GM21737 (cell line): Measurements from ENCODE around the gene DCTN1.

ENCODE experiments used
- ATAC-seq: cut with Tn5 transposase; IDR thresholded peaks from one replicate; pipeline ENCODE4 v1.9.1; 2021; ENCODE audit warnings: mild to moderate bottlenecking, moderate library complexity; ENCODE audit not compliant: unreplicated experiment

Gene DCTN1

DNA sequence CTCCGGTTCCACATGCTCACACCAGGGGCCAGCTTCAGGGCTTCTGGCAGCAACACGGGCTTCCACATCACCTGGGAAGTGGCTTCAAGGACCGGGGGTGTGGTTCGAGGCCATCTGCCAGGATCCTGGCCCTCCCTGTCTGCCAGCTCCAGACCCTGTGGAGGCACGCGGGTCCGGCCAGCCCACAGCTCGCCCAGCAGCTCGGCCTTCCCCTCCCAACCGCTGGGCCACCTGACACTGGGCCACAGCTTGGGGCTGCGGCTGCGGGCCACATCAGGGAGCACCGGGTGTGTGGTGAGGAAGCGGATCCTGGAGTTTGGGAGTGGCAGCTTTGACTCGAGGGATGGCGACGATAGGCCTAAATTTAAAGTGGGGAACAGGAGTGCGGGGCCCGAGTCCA, 34.3 kb upstream of the DCTN1 start:
- no peak for ATAC-seq

DNA sequence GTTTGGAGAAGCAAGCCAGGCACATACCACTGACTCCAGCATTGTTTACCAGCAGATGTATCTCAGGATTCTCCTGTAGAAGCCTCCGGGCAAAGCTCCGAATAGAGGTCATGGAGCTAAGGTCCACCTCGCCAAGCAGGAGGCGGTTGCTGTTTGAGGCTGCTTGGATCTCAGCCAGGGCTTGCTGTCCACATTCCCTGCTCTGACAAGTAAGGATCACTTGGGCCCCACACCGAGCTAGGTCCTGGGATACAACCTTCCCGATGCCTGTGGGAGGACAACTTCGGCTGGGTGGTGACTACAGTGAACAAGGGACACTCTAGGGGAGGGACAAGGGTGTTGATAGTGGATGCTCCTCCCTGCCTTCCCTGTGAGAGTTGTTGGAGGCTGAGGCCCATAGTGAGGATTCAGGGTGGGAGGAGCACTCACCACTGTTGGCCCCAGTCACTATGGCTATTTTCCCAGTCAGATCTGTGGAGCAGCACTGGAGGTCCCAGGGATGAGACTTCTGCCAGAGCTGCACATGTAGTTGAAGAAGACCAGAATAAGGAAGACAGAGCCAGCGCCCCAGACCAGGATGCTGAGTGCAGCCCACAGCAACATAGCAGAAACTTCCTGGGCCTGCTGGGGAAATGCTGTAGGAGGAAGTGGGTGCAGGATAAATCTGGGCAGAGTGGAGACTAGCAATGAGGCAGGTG, 33.0 kb upstream of the DCTN1 start:
- no peak for ATAC-seq

DNA sequence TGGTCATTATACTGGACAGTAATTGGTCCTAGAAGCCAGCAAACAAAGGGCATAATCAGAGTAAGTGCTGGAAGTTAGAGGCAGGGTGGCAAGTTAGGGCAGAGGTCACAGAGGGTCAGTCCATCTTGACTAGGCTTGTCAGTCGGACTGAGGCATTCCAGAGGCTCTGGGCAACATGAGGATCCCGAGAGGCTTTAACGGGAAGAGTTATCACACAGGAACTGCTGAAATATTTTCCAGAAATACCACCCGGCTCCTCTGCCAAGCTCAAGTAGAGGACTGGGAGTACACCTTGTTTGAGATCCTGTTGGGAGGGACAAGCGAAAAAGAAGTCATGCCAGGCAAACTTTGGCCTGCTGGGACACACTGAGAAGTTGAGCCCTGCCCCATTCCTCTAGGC, 27.6 kb upstream of the DCTN1 start:
- no peak for ATAC-seq

DNA sequence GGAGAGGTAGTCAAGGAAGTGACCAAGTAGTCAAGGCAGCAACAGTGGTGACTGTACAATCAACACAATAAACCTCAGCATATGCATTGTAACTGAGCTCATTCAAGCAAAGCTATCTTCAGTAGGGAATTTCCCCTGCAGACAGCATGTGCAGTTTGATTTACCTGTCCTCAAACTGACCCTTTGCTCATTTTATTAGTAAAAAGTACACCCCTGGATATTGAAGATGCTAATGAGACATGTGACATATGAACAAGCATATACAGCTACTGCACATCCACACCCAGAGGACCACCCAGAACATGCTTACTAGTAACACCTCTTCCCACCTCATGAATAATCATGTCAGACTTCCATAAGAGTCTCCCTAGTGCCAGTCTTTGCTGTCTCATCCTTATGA, 25.9 kb upstream of the DCTN1 start:
- ATAC-seq = peak; percentile 62

DNA sequence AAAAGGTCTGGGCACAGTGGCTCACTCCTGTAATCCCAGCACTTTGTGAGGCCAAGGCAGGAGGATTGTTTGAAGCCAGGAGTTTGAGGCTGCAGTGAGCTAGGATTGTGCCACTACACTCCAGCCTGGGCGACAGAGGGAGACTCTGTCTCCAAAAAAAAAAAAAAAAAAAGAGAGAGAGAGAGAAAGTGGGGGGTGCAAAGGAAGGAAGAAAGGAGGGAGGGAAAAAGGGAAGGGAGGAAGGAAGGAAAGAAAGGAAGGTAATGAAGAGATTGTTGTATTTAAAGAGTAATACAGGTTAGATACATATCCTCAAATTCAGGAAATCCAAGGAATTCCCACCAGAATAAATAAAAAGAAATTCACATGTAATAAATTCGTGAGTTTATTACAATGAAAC, 21.8 kb upstream of the DCTN1 start:
- no peak for ATAC-seq

DNA sequence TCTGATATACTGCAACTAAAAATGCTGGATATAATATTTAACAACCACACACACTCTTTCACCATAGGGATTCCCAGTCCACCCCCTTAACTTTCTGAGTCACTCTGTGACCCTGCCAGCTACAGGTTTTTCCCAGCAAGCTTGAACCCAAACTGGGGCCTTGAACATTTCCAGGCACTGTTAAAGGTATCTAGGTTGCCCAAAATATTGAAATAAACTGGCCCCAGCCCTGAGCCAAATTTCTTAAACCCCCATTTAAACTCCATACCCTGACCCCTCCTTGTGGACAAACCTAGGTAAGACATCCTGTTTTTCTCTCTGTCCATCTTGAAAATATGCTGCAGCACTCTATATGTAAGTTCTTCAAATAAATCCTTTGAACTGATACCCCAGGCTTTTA, 19.7 kb upstream of the DCTN1 start:
- ATAC-seq = no peak

DNA sequence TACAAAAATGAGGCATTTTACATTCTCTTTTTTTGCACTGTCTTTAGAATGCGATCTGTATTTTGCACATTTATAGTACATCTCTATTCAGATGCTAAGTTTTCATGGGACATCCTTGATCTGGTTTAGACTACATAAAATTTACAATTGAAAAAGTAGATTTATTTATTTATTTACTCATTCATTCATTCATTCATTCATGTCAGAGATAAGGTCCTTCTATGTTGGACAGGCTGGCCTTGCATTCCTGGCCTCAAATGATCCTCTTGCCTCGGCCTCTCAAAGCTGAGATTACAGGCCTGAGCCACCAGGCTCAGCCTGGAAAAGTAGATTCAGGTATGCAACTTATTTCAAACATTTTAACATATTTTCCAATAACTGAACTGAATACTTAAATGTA, 16.0 kb upstream of the DCTN1 start:
- ATAC-seq = no peak

DNA sequence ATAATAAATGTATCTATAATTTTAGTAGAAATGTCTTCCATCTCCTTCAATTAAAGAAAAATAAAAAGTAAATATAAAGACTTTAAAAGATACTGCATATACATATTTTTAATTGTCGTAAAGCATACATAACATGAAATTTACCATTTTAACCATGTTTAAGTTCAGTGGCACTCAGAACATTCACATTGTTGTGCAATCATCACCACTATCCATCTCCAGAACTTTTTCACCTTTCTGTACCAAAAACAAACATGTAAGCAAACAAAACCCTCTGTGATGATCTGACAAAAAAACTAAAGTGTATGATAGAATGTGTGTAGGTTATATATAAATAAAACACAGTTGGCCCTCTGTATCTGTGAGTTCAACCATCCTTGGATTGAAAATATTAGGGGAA, 13.4 kb upstream of the DCTN1 start:
- ATAC-seq = no peak

DNA sequence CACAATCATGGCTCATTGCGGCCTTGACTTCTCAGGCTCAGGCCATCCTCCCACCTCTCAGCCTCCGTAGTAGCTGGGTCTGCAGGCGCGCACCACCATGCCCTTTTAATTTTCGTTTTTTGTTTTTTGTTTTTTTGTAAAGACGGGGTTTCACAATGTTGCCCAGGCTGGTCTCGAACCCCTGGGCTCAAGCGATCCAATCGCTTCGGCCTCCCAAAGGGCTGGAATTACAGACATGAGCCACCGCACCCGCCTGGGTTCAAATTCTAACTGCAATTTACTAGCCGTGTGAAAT, 12.3 kb upstream of the DCTN1 start:
- ATAC-seq = no peak

DNA sequence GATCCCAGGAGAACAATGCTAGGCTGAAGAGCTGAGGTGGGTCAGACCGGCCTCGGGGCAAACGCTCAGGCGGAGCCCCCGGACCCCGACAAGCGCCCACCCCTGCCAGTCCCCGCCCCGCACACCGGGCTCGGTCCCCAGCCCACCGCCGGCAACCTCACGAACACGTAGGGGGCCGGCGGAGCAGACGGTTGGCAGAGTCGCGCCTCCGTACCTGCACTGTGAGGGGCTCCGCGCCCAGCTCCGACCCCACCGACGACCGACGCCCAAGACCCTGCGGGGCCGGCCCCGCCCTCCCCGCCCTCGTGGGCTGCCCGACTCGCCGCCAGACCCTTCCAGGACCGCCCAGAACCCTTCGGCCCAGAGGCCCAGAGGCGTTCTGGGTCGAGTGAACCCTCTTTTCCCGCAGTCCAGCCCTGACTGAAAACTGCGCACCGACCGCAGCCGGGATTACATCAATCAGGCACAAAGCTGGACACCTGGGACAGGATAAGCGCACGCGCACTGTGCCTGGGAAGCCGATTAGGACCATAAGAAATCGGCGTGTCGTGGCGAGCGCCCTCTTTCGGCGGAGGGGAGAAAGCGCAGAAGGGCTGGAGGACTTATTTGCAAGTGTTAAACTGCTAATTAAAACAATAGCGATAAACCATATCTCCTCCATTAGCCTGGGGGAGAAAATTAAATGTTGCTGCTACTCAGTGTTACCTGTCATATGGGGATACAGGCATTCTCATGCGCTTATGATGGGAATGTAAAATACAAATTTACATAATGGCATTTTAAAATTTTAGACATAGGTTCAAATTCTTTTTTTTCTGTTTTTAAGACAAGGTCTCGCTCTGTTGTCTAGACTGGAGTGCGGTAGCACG, 11.7 kb upstream of the DCTN1 start:
- ATAC-seq = peak; percentile 74

DNA sequence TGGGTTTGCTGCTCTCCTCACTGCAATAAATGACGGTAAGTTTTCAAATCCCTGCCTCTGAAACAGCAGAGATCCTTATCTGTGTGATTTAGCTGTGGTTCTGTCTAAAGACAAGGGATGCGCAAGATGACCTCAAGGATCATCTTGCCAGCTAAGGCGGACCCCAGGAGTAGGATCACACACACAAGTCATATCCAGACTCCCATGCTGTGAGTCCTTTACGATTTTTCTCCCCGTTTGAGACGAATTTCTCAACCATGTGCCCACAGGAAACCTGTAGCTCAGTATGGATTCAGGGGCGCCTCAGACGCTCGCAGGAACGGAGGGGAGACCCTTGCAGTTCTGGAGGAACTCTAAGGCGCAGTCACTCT, 11.1 kb upstream of the DCTN1 start:
- ATAC-seq = no peak

DNA sequence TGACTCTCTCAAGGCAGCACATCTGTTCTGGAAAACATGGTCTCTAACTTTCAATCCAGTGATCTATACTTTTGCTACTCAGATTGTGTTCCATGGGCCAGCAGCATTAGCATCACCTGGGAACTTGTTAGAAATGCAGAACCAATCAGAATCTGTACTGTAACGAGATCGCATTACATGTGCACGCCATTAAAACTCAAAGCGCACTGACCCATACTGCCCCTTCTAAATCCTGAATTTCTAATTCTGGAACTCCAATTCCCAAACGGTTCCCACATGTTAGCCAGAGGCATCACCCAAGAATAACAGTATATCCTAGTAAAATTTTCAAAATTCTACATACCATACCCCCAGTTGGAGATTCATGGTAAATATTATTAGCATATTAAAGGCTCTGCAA, 10.5 kb upstream of the DCTN1 start:
- no peak for ATAC-seq

DNA sequence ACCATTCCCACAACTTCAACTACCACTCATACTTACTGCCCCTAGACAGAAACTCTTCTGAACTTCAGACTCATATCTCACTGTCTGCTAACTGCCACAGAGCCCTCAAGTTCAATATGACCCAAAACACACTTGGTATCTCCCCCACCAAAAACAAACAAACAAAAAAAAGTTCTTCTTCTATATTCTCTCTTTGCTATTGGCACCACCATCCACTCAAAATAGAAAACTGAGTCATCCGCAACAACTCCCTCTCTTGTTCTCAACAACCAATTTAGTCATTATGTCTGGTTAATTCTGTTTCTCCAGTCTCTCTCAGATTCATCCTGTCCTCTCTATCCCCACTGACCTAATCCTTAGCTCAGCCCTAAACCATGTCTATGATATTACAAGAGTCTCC, 7.2 kb upstream of the DCTN1 start:
- ATAC-seq = no peak

DNA sequence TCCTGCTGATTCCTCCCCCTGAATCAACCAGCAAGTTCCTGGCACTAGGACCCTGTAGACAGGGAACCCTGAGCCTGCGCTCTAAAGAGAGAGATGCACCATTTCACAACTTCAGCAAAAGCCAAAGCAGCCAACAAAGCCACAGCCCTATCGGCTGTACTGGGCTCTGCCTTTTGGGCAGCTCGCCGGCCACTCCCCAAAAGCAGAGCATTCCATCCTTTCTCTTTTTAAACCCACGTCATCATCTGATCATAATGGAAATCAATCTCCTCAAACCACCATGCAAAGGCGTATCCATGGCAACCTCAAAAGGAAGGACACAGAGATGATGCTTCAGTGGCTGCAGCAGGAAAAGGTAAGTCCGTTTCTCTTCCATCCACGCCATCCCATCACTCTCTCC, 5.3 kb upstream of the DCTN1 start:
- ATAC-seq = no peak

DNA sequence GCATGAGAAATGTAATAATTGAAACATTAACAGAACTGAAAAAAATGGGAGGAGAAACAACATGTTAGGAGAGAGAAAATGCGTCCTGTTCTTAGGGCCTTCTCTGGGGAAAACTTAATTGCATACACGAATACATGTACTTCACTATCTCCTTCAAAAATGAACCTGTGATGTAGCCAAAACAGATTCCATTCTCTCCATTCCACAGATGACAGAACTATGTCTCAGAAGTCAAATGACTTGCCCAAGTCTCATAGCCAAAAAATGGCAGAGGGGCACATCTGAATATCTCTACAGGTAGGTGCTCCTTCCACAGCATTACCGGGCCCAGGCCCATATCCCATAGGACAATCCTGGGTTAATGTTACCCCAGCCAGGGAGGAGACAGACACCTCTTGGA, 3.9 kb upstream of the DCTN1 start:
- no peak for ATAC-seq

DNA sequence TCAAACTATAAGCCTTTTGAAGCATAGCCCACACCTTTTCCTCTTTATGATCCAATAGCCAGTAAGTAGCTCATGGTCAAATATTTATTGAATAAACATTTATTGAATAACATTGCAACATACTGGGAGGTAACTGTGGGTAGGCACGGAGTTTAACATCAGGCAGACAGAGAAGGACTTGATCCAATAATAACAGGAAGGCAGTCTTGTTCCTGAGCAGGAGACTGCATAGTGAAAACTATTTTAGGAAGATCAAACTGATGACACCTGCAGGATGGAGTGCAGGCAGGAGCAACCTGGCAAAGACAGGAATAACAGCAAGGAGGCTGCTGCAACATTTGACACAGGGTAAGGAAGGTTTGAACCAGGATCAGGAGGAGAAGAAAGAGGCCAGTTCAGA, 3.1 kb upstream of the DCTN1 start:
- ATAC-seq = no peak

DNA sequence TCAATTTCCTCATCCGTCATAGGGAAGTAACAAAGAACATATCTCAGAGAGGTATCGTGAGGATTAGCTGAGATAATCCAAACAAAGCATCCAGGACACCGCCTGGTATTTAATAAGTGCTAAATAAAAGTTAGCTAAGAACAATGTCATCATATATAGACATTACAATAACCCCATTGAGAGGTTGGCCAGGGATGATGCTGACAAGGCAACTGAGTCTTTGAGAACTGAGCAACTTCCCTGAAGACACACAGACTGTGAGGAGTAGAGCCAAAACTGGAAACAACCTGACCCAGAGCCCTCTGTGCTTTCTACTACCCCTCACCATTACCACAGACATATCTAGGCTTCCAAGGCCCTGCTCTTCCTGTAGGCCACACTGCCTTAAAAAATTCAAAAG, 1.6 kb upstream of the DCTN1 start:
- ATAC-seq = no peak

DNA sequence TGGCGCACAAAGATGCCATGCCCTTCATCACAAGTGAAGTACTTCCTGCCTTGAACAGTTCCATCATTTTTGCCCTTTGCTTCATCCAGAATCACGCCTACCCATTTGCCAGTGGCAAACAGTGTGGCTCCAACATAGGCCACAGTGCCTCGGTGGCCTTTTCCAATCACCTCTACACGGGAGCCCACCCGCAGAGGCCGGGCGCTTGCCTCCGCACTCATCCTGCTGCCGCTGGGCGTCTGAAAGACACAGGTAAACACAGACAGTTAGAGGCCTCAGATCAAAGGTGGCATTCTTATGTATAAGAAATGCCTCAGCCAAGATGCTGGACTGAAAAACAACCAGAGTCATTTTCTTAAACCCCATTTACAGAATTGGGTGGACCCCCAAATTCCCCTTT, 2.1 kb downstream of the DCTN1 start:
- no peak for ATAC-seq

DNA sequence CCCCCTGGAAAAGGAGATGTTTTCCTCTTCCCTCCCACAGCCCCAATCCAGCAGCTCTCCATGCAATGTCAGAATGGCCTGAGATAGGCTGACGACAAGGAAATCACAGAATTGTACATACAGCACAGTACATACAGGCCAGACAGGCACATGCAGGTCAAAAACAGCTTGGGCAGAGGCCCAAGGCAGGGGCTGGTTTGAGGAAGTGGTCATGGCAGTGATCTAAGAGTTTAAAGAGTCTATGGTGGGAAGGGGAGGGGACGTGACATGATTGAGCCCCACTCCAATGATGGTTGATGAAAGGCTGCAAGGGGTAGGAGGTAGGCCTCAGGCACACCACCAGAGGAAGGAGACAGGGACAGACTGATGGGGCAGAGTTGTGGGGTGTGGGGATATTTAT, 4.3 kb downstream of the DCTN1 start:
- ATAC-seq = no peak

DNA sequence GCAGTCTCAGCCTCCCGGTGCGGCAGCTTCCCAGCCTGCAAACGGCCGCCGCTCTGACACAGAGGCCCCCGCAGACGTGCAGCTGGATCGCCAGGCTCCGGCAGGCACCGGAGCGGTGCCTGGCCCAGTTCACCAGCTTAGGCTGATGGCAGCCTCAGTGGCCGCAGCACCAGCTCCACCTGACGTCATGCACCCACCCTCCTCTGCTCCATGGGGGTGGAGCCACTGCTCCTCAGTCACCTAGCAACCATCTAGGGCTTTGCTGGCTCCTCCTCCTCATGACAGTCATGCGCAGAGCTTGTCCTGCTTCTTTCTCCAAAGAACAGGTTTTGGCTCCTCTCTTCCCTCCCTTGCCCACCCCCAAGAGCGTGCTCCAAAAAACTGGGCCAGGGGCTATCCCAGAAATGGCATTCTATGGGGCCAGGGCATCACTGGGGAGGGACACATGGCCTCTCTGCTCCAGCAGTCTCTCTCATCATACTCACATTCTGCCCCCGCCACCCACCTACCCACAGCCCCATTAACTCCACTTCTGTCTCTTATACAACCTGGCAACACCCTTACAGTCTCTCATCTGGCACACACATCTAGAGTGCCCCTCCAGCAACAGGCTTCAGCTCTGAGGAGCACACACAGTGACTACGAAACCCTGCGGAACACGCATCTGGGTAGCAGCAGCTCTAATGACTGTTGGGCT, 5.5 kb downstream of the DCTN1 start:
- ATAC-seq = no peak

DNA sequence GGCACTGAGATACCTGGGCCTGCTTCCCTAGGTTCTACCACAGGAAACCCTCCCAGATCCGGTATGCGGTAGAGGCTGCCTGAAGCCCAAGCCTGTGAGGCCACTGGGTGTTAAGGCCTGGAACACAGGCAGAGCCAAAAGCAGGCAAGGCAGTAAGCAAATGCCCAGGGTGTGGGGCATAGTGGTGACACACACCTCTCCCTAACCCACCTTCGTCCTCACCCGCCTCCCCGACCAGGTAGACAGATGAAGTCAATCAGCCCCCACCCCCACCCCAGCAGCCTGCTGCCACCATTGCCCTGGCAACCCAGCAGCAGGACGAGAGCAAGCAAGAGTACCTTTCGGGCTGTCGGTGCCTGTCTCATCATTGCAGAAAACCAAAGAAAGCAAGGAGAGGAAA, 6.1 kb downstream of the DCTN1 start:
- no peak for ATAC-seq

DNA sequence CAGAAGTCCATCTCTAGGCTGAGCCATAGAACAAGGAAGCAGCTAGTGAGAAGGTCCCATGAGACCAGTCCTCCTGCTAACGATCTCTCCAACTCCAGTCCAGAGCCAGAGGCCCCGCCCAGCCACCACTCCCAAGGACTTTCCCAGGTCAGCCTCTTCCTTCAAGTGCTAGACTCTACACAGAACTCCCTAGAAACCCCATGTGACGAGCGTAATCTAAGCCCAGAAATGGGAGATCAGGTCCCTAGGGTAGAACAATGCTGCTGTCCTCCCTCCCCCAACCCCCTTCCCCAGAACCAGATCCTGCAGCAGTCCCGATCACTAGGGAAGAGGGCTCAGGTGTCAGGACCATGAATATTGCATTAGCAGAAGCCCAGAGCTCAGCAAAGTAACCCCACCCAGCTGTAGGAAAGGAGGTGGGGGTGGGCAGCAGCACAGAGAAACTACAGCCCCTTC, 6.9 kb downstream of the DCTN1 start:
- no peak for ATAC-seq
